SU-DHL-6 (cell line): ENCODE measurements around the gene ZNF532.
A peak's percentile ranks its signal among the peaks of the same experiment; 100 is the strongest.

Experiments
- H2AFZ ChIP-seq: fragments of 200-600 bp; sonication (generic); 2 replicates; pipeline ENCODE4 v1.6.1; 2014; ENCODE audit warnings: low read depth, mild to moderate bottlenecking, moderate library complexity, mixed read lengths, antibody characterized with exemption, low read length; ENCODE audit not compliant: severe bottlenecking
- H3F3A ChIP-seq: fragments of 200-600 bp; shearing (Covaris generic); 2 replicates; pipeline ENCODE4 v1.6.0; 2016; ENCODE audit warnings: antibody characterized with exemption, mild to moderate bottlenecking; ENCODE audit not compliant: insufficient read depth
- H3K27ac ChIP-seq: fragments of 200-600 bp; sonication (generic); 2 replicates; pipeline ENCODE4 v1.5.1; 2016; ENCODE audit warnings: low read depth, mild to moderate bottlenecking, low read length, moderate library complexity, mixed read lengths
- H3K27me3 ChIP-seq: fragments of 200-600 bp; sonication (generic), shearing (Covaris generic); 2 replicates; pipeline ENCODE4 v1.6.0; 2014; ENCODE audit warnings: mild to moderate bottlenecking, low read length
- H3K36me3 ChIP-seq: fragments of 200-600 bp; sonication (generic); 2 replicates; pipeline ENCODE4 v1.6.1; 2014; ENCODE audit warnings: mild to moderate bottlenecking, low read length, mixed read lengths
- H3K4me2 ChIP-seq: fragments of 300-600, 200-600 bp; shearing (Covaris generic), sonication (generic); 2 replicates; pipeline ENCODE4 v1.6.0; 2014; ENCODE audit warnings: low read length, low read depth, mild to moderate bottlenecking; ENCODE audit not compliant: poor library complexity, severe bottlenecking
- H3K4me3 ChIP-seq: fragments of 200-600 bp; sonication (generic); 2 replicates; pipeline ENCODE4 v1.5.1; 2014; ENCODE audit warnings: antibody characterized with exemption, low read length, mild to moderate bottlenecking, mixed read lengths; ENCODE audit not compliant: insufficient read depth, poor library complexity, severe bottlenecking
- H3K79me2 ChIP-seq: fragments of 200-600 bp; sonication (generic); 2 replicates; pipeline ENCODE4 v1.6.1; 2014; ENCODE audit warnings: mild to moderate bottlenecking, low read length, moderate library complexity; ENCODE audit not compliant: insufficient read depth
- H3K9ac ChIP-seq: fragments of 200-600 bp; sonication (generic); 2 replicates; pipeline ENCODE4 v1.7.0; 2014; ENCODE audit warnings: mild to moderate bottlenecking, low read length
- H3K9me2 ChIP-seq: fragments of 200-600 bp; sonication (generic); replicated peaks from 2 replicates; pipeline ENCODE4 v1.6.1; 2014; ENCODE audit warnings: low read length; ENCODE audit not compliant: insufficient read depth
- H3K9me3 ChIP-seq: fragments of 200-600 bp; sonication (generic); 2 replicates; pipeline ENCODE4 v1.6.1; 2014; ENCODE audit warnings: low read length, mixed read lengths; ENCODE audit not compliant: insufficient read depth
- H4K20me1 ChIP-seq: fragments of 200-600 bp; sonication (generic); 2 replicates; pipeline ENCODE4 v1.6.1; 2014; ENCODE audit warnings: low read depth, mild to moderate bottlenecking, antibody characterized with exemption, low read length, moderate library complexity, mixed read lengths
- CTCF ChIP-seq: fragments of 200-600 bp; sonication (generic); IDR thresholded peaks from one replicate; pipeline ENCODE4 v1.5.1; 2017; ENCODE audit warnings: antibody characterized with exemption, mild to moderate bottlenecking, low read length, moderate library complexity; ENCODE audit not compliant: insufficient read depth, poor library complexity, severe bottlenecking
- EZH2phosphoT487 ChIP-seq: fragments of 200-600 bp; sonication (generic), shearing (Covaris generic); conservative IDR thresholded peaks from 2 replicates; pipeline ENCODE4 v1.6.1; 2018; ENCODE audit warnings: mild to moderate bottlenecking, antibody characterized with exemption, low read length, moderate library complexity, mixed read lengths

ZNF532 gene

GRCh38 chr18:58962336-58962735 is 97.7 kb downstream of the ZNF532 start:
- Histone ChIP-seq H3K79me2 (peaks cover 16% of the 10 kb centered on the region; the same call in 1 of the 2 replicates), H4K20me1 (no peaks in the 10 kb centered on the region), H3F3A (peaks cover 90% of the 10 kb centered on the region), H3K9me2 (no peaks in the 10 kb centered on the region), H3K4me3 (no peak overlapping the region), H3K9me3 (no peaks in the 10 kb centered on the region), H3K4me2 (peak overlapping the region; percentile 77), H2AFZ (no peak overlapping the region), H3K27me3 (no peaks in the 10 kb centered on the region), H3K36me3 (peaks cover 12% of the 10 kb centered on the region), H3K9ac (peak overlapping the region; percentile 64), H3K27ac (peak overlapping the region; percentile 95)
- TF ChIP-seq EZH2phosphoT487 (no peak), CTCF (no peak)

- Histone ChIP-seq H3K9me3 (no peaks in the 10 kb centered on the region), H3K4me3 (peak overlapping the region; percentile 48), H3K27ac (peak overlapping the region; percentile 95), H3K9ac (peak overlapping the region; percentile 64), H3K36me3 (peaks cover 6% of the 10 kb centered on the region; the same call in 1 of the 2 replicates), H3K27me3 (no peaks in the 10 kb centered on the region), H3F3A (peaks cover 95% of the 10 kb centered on the region), H3K4me2 (peak overlapping the region; percentile 77), H4K20me1 (no peaks in the 10 kb centered on the region), H2AFZ (no peak overlapping the region), H3K9me2 (no peaks in the 10 kb centered on the region), H3K79me2 (peaks cover 38% of the 10 kb centered on the region)
- TF ChIP-seq EZH2phosphoT487 (no peak), CTCF (no peak)
Observed at GRCh38 chr18:58965291-58966004, 100.8 kb downstream of the ZNF532 start.

- Histone ChIP-seq H3K9me2 (no peaks in the 10 kb centered on the region), H3K36me3 (peaks cover 6% of the 10 kb centered on the region; the same call in 1 of the 2 replicates), H3K79me2 (peaks cover 45% of the 10 kb centered on the region), H3K9ac (peak overlapping the region; percentile 64), H3K4me3 (peak overlapping the region; percentile 48), H3K27ac (peak overlapping the region; percentile 95), H3K9me3 (no peaks in the 10 kb centered on the region), H4K20me1 (no peaks in the 10 kb centered on the region), H3F3A (peaks cover 95% of the 10 kb centered on the region), H3K27me3 (no peaks in the 10 kb centered on the region), H2AFZ (no peak overlapping the region), H3K4me2 (peak overlapping the region; percentile 77)
- TF ChIP-seq EZH2phosphoT487 (no peak), CTCF (no peak)
Observed at GRCh38 chr18:58966005-58966677, 101.5 kb downstream of the ZNF532 start.
